ENCODE measurements around the gene PCBP2.
A peak's percentile ranks its signal among the peaks of the same experiment; 100 is the strongest.

- TF ChIP-seq, protein P1, sequence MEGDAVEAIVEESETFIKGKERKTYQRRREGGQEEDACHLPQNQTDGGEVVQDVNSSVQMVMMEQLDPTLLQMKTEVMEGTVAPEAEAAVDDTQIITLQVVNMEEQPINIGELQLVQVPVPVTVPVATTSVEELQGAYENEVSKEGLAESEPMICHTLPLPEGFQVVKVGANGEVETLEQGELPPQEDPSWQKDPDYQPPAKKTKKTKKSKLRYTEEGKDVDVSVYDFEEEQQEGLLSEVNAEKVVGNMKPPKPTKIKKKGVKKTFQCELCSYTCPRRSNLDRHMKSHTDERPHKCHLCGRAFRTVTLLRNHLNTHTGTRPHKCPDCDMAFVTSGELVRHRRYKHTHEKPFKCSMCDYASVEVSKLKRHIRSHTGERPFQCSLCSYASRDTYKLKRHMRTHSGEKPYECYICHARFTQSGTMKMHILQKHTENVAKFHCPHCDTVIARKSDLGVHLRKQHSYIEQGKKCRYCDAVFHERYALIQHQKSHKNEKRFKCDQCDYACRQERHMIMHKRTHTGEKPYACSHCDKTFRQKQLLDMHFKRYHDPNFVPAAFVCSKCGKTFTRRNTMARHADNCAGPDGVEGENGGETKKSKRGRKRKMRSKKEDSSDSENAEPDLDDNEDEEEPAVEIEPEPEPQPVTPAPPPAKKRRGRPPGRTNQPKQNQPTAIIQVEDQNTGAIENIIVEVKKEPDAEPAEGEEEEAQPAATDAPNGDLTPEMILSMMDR (IDR thresholded peaks at IDR 0.05), result no peak
- TF ChIP-seq POLR2AphosphoS5 (IDR thresholded peaks at IDR 0.05; ENCODE audit: insufficient read depth in 1 of 2, low read depth in 1 of 2) (peak; percentile 86 to 90), POLR2A (IDR thresholded peaks at IDR 0.05) (peak in 1 of 2 donors; percentile 65)
Measured at GRCh38 chr12:53492830-53493609, 41.1 kb downstream of the PCBP2 start.
